Stimulated activated CD4-positive, alpha-beta T cell treated with anti-CD3 and anti-CD28 coated beads, Interleukin-12 subunit alpha, Interleukin-12 subunit beta, amount 100 ng/mL, for 24 hours (primary cell): ENCODE data around the gene TBC1D7.

Experiments
- DNase-seq, 2 experiments: peaks; one replicate each; pipeline ENCODE4 v3.0.0-alpha.2; 2020; ENCODE audit warnings: low read depth in 2 of 2

TBC1D7 gene

DNA sequence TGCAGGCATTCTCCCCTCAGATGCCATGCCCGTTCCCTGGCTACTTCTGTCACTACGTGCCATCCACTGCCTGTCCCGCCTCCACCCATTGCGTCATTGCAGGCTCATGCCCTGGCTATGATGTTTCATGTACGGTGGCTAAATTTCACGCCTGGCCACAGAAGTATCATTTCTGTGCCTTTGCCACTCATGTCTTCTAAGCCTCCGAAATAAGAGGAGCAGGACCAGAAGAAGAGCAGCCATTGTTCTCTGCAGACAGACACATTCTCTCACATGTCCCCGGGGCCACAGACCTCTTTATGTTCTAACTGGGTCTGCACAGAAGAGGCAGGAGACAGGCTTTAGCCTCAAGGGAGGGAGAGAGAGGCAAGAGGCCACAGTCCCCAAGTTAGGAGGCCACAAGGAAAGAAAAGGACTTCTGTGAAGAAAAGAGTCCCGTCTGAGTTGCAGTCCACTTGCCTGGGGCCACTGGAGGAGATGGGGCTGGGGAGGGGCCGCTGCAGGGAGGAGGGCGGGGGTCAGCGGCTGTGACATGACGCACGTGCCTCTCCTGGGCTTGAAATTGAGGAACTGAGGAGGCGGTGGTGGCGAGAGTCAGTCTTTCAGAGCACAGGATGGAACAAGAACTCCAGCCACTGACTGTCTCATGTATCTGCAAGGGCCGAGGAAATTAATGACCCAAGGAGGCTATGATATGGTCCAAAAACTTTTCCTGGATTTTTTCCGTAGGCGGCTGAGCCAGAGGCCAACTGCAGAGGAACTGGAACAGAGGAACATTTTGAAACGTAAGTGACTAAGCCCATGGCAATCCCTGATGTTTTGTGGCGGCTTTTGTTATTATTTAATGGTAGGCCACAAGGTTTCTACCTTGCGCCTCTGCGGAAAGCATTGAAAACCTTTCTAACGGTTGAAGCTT is 55.9 kb downstream of the TBC1D7 start:
- DNase-seq, result no peak

- no peak for DNase-seq
These were observed 59.3 kb downstream of the TBC1D7 start for GRCh38 chr6:13268913-13269518.

DNA sequence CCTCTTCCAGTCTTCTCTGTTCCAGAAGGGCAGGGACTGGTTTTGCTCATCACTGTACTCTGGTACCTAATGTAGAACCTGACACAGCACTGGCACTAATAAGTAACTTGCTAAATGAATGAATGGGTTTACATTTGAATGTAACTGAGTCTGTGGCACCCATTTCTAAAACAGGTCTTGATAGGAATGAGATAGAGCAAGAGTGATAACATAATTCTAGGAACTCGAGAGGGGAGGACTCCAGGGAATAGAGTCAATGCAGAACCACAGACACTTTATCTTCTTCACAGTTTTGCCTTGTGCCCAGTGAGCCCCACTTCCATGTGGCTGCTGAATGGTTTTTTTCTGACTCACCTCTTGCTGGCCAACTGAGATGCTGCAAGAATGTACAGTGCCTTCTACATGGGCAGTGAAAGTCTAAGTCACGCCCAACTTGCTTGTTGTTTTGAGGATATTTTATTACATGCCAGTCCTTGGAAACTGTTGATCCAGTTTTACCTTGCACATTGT is 61.1 kb downstream of the TBC1D7 start:
- no peak for DNase-seq

GRCh38 chr6:13263669-13264068 is 64.7 kb downstream of the TBC1D7 start:
- no peak for DNase-seq

GRCh38 chr6:13262302-13263230 is 65.8 kb downstream of the TBC1D7 start:
- DNase-seq, result no peak

DNA sequence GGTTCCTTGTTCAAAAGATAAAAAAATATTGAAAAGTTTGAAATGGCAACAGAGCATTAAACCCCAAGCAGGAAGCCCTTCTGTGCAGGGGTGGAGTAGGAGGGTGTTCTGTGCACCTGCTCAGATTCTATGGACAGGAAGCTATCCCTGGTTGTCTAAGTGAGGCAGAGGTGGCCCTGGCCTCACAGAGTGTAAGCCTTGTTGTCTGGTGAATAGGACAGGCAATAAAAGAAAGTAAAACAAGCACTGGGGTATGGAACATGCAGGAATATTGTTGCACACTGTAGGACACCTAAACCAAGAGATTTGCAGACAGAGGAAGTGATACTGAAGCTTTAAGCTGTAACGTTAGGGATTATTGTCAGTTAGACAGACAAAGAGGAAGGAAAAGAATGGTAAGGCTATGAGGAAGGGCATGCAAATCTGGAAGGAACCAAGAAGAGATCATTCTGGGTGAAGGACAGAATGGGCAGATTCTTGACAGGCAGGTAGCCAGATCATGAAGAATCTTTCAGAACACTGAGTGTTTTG is 66.8 kb downstream of the TBC1D7 start:
- no peak for DNase-seq

- DNase-seq, result no peak
These were observed 67.5 kb downstream of the TBC1D7 start for GRCh38 chr6:13260831-13261230.

GRCh38 chr6:13260101-13260598 is 68.2 kb downstream of the TBC1D7 start:
- no peak for DNase-seq

- no peak for DNase-seq
These were observed 68.9 kb downstream of the TBC1D7 start for GRCh38 chr6:13259393-13259792.

- no peak for DNase-seq
These were observed 71.9 kb downstream of the TBC1D7 start for GRCh38 chr6:13256266-13257001.
